Erythroblast (primary cell): Measurements from ENCODE around the gene SLC52A1.

Source experiments
- GATA1 ChIP-seq: IDR thresholded peaks from 2 replicates; pipeline ENCODE4 v1.6.1; 2011; ENCODE audit warnings: low read depth, mild to moderate bottlenecking, control low read depth, low read length, moderate library complexity
- POLR2A ChIP-seq: IDR thresholded peaks from 2 replicates; pipeline ENCODE4 v1.6.1; 2011; ENCODE audit warnings: mild to moderate bottlenecking, low read length

DNA sequence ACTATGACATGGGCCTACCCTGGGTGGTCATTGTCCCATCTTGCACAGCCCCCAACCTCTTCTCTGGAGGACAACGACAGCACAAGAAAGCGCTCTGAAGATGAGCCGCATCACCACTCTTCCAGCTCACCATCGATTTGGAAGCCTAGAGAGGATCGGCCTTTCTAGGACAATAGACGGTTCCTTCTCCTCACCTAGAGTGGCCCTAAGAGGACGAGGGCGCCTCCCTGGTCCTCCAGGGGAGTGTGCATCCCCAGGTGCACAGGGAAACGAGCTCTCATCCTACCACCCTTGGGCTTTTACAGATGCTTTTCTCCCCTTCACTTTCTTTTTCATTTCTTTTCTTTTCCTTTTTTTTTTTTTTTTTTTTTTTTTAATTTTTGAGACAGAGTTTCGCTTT is 20.3 kb upstream of the SLC52A1 start:
- TF ChIP-seq POLR2A (no peak), GATA1 (no peak)
